RWPE2 (cell line): ENCODE results near the gene UHMK1.

Source experiments
- ATAC-seq: fragments of 200-7000 bp; cut with Tn5 transposase; 3 replicates; pipeline ENCODE4 v1.9.1; 2021; ENCODE audit warnings: low read depth
- DNase-seq: peaks from one replicate; pipeline ENCODE4 v3.0.0-alpha.2; 2020; ENCODE audit warnings: low spot score
- H3K27ac ChIP-seq: fragments of 450-650 bp; 2 replicates; pipeline ENCODE4 v1.5.1; 2017; ENCODE audit warnings: mild to moderate bottlenecking; ENCODE audit not compliant: poor library complexity, severe bottlenecking
- H3K27me3 ChIP-seq: fragments of 250-450 bp; sonication (Bioruptor Pico); 2 replicates; pipeline ENCODE4 v1.5.1; 2021; ENCODE audit warnings: mild to moderate bottlenecking, moderate library complexity; ENCODE audit not compliant: insufficient read depth, poor library complexity, severe bottlenecking
- H3K36me3 ChIP-seq: fragments of 250-450 bp; sonication (Bioruptor Pico); 2 replicates; pipeline ENCODE4 v1.5.1; 2020; ENCODE audit warnings: low read depth, mild to moderate bottlenecking, moderate library complexity
- H3K4me1 ChIP-seq: fragments of 250-450 bp; sonication (Bioruptor Pico); 2 replicates; pipeline ENCODE4 v1.5.1; 2021; ENCODE audit warnings: mild to moderate bottlenecking, moderate library complexity; ENCODE audit not compliant: insufficient read depth, poor library complexity, severe bottlenecking
- H3K4me3 ChIP-seq: fragments of 250-450 bp; sonication (Bioruptor Pico); 2 replicates; pipeline ENCODE4 v1.5.1; 2021; ENCODE audit warnings: mild to moderate bottlenecking, moderate library complexity; ENCODE audit not compliant: severe bottlenecking
- H3K9me3 ChIP-seq: fragments of 250-450 bp; sonication (Bioruptor Pico); 2 replicates; pipeline ENCODE4 v1.5.1; 2021; ENCODE audit warnings: mild to moderate bottlenecking, moderate library complexity; ENCODE audit not compliant: severe bottlenecking
- CTCF ChIP-seq: fragments of 450-650 bp; IDR thresholded peaks from one replicate; pipeline ENCODE4 v1.5.1; 2017; ENCODE audit warnings: mild to moderate bottlenecking, moderate library complexity; ENCODE audit not compliant: poor library complexity, severe bottlenecking

Gene UHMK1

GRCh38 chr1:162578936-162579335 is 81.3 kb downstream of the UHMK1 start:
- Histone ChIP-seq H3K4me1 (no peaks in the 10 kb centered on the region), H3K27ac (no peak overlapping the region), H3K36me3 (peaks cover 92% of the 10 kb centered on the region), H3K4me3 (no peak overlapping the region), H3K27me3 (no peaks in the 10 kb centered on the region), H3K9me3 (no peaks in the 10 kb centered on the region)
- TF ChIP-seq CTCF: no peak
- no peak for DNase-seq
- no peak for ATAC-seq
